ENCODE results near the gene LPCAT3. TPM values are rescaled to one million over a fixed set of nuclear protein-coding genes. Genes with fewer than 3 reads are reported as not detected.

The LPCAT3 gene
- total RNA-seq, 4 donors from 2014 or later, result 27.5 to 46.3 (median 32.7) TPM

DNA sequence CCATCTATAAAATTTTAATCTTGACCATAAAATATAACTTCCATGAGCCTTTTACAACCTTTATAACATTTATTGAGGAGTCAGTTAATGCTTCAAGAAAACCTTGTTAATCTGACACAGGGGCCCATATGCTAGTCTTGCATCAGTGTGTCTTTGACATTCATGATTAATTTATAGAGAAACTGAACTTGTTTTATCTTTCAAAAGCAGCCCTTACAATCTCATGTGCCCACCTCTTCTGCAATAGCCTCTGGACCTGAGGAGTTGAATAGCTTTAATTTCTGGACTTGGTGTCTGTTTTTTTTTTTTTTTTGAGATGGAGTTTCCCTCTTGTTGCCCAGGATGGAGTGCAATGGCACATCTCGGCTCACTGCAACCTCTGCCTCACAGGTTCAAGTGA, 8.6 kb upstream of the LPCAT3 start:
- WGBS, 2 donors, result 64 to 100% methylated on average over 1 of the region's 1 CpG
- H3K9me3 ChIP-seq, result no peaks in the 10 kb centered on the region

DNA sequence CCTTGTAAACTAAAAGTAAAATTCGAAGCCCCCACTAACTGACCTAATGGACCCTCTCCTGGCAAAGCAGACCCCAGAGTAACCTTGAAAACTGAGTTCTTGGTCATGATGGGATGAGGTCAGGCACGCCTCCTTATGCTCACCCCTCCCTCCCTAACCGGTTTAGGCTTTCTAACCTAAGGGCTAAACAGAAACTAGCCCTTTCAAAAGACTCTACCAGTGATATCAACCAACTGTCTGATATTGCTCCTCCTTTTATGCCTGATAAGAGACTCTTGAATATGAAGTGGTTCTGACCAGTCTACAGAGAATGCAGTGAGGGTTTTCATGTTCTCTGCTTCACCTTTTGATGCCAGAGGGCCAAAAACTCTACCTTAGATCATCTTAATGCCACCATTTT, 4.8 kb upstream of the LPCAT3 start:
- Histone ChIP-seq H3K4me1 (peaks cover 0 to 10% (median 5%) of the 10 kb centered on the region in 3 donors), H3K27ac (no peak overlapping the region), H3K4me3 (no peak overlapping the region), H3K36me3 (no peaks in the 10 kb centered on the region), H3K27me3 (no peaks in the 10 kb centered on the region), H3K9me3 (no peaks in the 10 kb centered on the region)
- DNase-seq, result no peak
- TF ChIP-seq POLR2A (IDR thresholded peaks at IDR 0.05), result no peak
- TF ChIP-seq, protein P1, sequence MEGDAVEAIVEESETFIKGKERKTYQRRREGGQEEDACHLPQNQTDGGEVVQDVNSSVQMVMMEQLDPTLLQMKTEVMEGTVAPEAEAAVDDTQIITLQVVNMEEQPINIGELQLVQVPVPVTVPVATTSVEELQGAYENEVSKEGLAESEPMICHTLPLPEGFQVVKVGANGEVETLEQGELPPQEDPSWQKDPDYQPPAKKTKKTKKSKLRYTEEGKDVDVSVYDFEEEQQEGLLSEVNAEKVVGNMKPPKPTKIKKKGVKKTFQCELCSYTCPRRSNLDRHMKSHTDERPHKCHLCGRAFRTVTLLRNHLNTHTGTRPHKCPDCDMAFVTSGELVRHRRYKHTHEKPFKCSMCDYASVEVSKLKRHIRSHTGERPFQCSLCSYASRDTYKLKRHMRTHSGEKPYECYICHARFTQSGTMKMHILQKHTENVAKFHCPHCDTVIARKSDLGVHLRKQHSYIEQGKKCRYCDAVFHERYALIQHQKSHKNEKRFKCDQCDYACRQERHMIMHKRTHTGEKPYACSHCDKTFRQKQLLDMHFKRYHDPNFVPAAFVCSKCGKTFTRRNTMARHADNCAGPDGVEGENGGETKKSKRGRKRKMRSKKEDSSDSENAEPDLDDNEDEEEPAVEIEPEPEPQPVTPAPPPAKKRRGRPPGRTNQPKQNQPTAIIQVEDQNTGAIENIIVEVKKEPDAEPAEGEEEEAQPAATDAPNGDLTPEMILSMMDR (IDR thresholded peaks at IDR 0.05), result no peak
- 70 to 75% methylated on average over 3 of the region's 3 CpGs for WGBS, 2 donors
- intact Hi-C loops (cut with DNase I), result no loop called here

More for the DNA sequence above, 8.6 kb upstream of the LPCAT3 start:
- no peak for DNase-seq
- intact Hi-C loops (cut with DNase I), result no loop called here
- no peak for TF ChIP-seq POLR2A (IDR thresholded peaks at IDR 0.05)
- TF ChIP-seq, protein P1 (IDR thresholded peaks at IDR 0.05), result no peak
- H3K27ac ChIP-seq, result no peak overlapping the region
- H3K27me3 ChIP-seq, result no peaks in the 10 kb centered on the region
- no peaks in the 10 kb centered on the region for H3K4me1 ChIP-seq
- no peaks in the 10 kb centered on the region for H3K36me3 ChIP-seq
- no peak overlapping the region for H3K4me3 ChIP-seq

DNA sequence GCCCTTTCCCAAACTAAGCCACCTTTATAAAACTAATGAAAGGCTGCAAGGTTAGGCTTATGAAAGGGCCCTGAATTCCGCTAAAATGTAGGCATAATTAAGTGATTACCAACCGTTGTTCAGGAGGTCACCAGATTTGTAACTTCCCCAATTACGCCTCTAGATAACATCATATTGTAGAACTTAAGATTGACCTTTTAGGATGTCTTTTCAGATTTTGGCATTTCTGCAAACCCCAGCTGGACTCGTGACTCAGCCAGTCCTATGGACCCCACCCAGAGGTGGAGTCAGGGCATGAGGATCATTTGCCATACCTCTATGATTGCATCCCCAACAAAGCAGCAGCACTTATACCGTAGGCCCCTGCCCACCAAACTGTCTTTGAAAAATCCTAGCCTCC, 3.7 kb upstream of the LPCAT3 start:
- no peaks in the 10 kb centered on the region for H3K36me3 ChIP-seq
- DNase-seq, result no peak
- H3K27ac ChIP-seq, result no peak overlapping the region
- WGBS, 2 donors, result 61 to 74% methylated on average over 5 of the region's 5 CpGs
- intact Hi-C loops (cut with DNase I), result no loop called here
- peaks cover 8 to 19% (median 12%) of the 10 kb centered on the region in 3 donors for H3K4me1 ChIP-seq
- no peak overlapping the region for H3K4me3 ChIP-seq
- no peaks in the 10 kb centered on the region for H3K27me3 ChIP-seq
- TF ChIP-seq, protein P1 (IDR thresholded peaks at IDR 0.05), result no peak
- H3K9me3 ChIP-seq, result no peaks in the 10 kb centered on the region

DNA sequence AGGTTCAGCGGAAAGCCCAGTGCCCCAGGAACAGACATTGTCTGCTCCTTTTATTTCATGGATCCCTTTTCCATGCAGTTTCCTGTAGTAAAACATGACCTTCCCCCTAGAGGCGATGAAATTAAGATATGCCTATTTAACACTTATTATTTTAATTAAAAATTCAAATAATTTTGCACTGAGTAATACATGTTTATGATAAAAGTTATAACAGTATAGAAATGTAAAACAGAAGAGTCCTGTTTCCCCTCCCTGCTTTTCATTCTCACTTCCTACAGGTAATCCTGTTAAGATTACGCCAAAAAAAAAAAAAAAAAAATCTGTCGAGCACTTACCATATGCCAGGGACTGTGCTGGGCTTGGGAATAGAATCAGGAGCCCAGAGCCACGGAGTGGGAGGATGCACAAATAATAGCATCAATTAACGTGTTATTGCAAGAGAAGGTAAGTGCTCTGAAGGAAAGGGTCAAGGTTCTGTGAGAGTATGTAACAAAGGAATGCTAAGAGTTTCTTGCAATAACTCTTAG, 830 bp upstream of the LPCAT3 start:
- no peaks in the 10 kb centered on the region for H3K27me3 ChIP-seq
- H3K36me3 ChIP-seq, result peaks cover 0 to 6% (median 0%) of the 10 kb centered on the region in 3 donors
- 2 to 6% methylated on average over 6 of the region's 6 CpGs for WGBS, 2 donors
- peak overlapping the region; percentile 89 to 96 (median 90) for H3K27ac ChIP-seq
- H3K4me1 ChIP-seq, result peaks cover 18 to 38% (median 21%) of the 10 kb centered on the region in 3 donors
- DNase-seq, result no peak
- no peaks in the 10 kb centered on the region for H3K9me3 ChIP-seq
- TF ChIP-seq POLR2A (IDR thresholded peaks at IDR 0.05), result no peak
- intact Hi-C loops (cut with DNase I), result no loop called here
- peak overlapping the region; percentile 58 to 98 (median 73) for H3K4me3 ChIP-seq

DNA sequence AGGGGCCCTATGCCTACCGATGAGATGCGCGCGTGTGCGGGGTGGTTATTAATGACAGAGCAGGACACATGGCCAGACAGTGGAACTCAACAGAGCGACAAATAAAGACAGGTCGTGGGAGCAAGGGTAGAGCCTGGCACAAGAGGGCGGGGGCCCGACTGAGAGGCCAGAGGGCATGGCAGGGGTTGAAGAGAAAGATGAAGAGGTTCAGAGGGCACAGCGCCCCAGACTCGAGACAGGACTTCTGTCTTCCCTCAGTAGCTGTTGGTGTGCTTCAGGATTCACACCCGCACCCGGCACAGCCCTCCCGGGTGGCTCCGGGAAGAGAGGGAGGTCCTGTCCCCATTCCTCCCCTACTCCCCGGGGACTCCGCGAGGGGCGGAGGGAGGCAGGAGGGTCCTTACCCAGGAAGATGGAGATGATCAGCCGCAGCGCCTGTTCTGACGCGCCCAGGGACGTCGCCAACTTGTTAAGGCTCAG, 366 bp downstream of the LPCAT3 start:
- TF ChIP-seq POLR2A (IDR thresholded peaks at IDR 0.05), result no peak
- TF ChIP-seq, protein P1 (IDR thresholded peaks at IDR 0.05), result no peak
- intact Hi-C loops (cut with DNase I), result no loop called here
- Histone ChIP-seq H3K9me3 (no peaks in the 10 kb centered on the region), H3K27me3 (no peaks in the 10 kb centered on the region), H3K4me1 (peaks cover 18 to 38% (median 21%) of the 10 kb centered on the region in 3 donors), H3K36me3 (peaks cover 0 to 16% (median 0%) of the 10 kb centered on the region in 3 donors), H3K4me3 (peak overlapping the region; percentile 58 to 98 (median 73)), H3K27ac (peak overlapping the region; percentile 89 to 96 (median 90))
- DNase-seq, result no peak
- 0 to 5% methylated on average over 11 of the region's 25 CpGs for WGBS, 2 donors
